Kidney epithelial cell (primary cell): ENCODE data around the gene SMCO1. TPM values are rescaled to one million over a fixed set of nuclear protein-coding genes. Genes with fewer than 3 reads are reported as not detected.
A peak's percentile ranks its signal among the peaks of the same experiment; 100 is the strongest.
"Not testable (repeated sequence)": the region's sequence is repeated elsewhere in the genome, so short reads cannot be mapped to it uniquely, and the experiment has no call there.

Experiments used
- DNase-seq: peaks from one replicate; pipeline ENCODE4 v3.0.0-alpha.2; 2010; ENCODE audit warnings: low read depth
- H3K27me3 ChIP-seq: 2 replicates; pipeline ENCODE4 v1.6.0; 2011; ENCODE audit warnings: low read length; ENCODE audit not compliant: control insufficient read depth, insufficient read depth
- H3K36me3 ChIP-seq: 2 replicates; pipeline ENCODE4 v1.5.1; 2011; ENCODE audit warnings: low read length; ENCODE audit not compliant: control insufficient read depth, insufficient read depth
- H3K4me3 ChIP-seq: 2 replicates; pipeline ENCODE4 v1.5.1; 2011; ENCODE audit warnings: low read depth, mild to moderate bottlenecking, control low read depth, low read length
- CTCF ChIP-seq: IDR thresholded peaks from 2 replicates; pipeline ENCODE4 v1.5.1; 2011; ENCODE audit warnings: mild to moderate bottlenecking, moderate library complexity, low read length, control low read depth, inconsistent platforms; ENCODE audit not compliant: insufficient read depth, poor library complexity, severe bottlenecking
- total RNA-seq: library from RNA; depleted of rRNA; stranded (reverse); fragments of >200 nt; gene quantifications from 2 replicates; pipeline ENCODE4 v1.2.3, GENCODE V29; 2015

Gene SMCO1
- total RNA-seq, 1 donor from 2014 or later: not detected

- H3K36me3 ChIP-seq: no peaks in the 10 kb centered on the region
- TF ChIP-seq CTCF: no peak
- no peak overlapping the region for H3K4me3 ChIP-seq
- no peak for DNase-seq
- no peaks in the 10 kb centered on the region for H3K27me3 ChIP-seq
These were observed 8.5 kb downstream of the SMCO1 start for GRCh38 chr3:196506687-196507086.

DNA sequence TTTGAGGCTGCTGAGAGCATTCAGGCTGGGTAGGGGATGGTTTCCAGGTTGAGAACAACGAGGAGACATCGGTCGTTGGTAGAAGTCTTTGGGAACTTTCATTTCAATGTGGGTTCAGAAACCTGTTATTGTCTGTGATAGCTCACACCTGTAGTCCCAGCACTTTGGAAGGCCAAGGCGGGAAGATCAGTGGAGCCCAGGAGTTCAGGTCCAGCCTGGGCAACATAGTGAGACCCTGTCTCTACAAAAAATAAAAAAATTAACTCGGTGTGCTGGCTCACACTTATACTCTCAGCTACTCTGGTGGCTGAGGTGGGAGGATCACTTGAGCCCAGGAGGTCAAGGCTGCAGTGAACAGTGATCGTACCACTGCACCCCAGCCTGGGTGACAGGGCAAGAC lies 10.6 kb downstream of the SMCO1 start:
- Histone ChIP-seq H3K27me3 (no peaks in the 10 kb centered on the region), H3K36me3 (no peaks in the 10 kb centered on the region), H3K4me3 (no peak overlapping the region)
- no peak for DNase-seq
- no peak for TF ChIP-seq CTCF

DNA sequence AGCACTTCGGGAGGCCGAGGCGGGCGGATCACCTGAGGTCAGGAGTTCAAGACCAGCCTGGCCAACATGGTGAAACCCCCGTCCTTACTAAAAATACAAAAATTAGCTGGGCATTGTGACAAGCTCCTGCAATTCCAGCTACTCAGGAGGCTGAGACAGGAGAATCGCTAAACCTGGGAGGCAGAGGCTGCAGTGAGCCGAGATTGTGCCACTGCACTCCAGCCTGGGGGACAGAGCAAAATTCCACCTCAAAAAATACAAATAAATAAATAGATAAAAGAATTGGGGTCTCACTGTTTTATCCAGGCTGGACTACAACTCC lies 11.1 kb downstream of the SMCO1 start:
- not testable (repeated sequence) for H3K36me3 ChIP-seq, H3K27me3 ChIP-seq, DNase-seq
- peak overlapping the region; percentile 82 for H3K4me3 ChIP-seq

- no peak for TF ChIP-seq CTCF
- no peaks in the 10 kb centered on the region for H3K27me3 ChIP-seq
- H3K36me3 ChIP-seq: no peaks in the 10 kb centered on the region
- peak within 1 kb of the TSS; percentile 82 for H3K4me3 ChIP-seq
- peak; percentile 79 for DNase-seq
These were observed 11.7 kb downstream of the SMCO1 start, which contains the start of gene RNF168 for GRCh38 chr3:196503196-196504076. RNF168 (minus strand) TSS chr3:196503768; CDS start chr3:196503173, 595 bp downstream.

DNA sequence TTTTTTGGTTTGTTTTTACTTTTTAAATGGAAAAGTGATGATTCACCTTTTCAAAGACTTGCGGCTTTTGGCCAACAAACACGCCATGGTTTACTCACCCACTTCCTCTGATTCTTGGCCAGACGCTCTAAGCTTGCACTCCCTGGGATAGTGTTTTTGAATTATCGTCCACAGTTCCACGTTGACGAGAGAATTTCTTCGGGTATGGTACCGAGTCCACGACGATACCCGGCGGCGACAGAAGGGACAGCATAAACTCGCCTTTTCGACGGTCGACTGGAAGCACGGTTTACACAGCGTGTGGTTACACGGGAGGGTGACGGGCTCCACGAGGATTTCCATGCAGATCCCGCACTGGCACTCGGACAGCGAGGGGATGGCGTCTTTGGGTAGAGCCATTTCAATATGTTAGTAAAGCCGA lies 12.4 kb downstream of the SMCO1 start:
- Histone ChIP-seq H3K4me3 (peak overlapping the region; percentile 82), H3K36me3 (no peaks in the 10 kb centered on the region), H3K27me3 (no peaks in the 10 kb centered on the region)
- TF ChIP-seq CTCF: no peak
- DNase-seq: peak; percentile 67

- no peaks in the 10 kb centered on the region for H3K36me3 ChIP-seq
- H3K27me3 ChIP-seq: no peaks in the 10 kb centered on the region
- no peak for DNase-seq
- peak overlapping the region; percentile 82 for H3K4me3 ChIP-seq
- TF ChIP-seq CTCF: no peak
These were observed 13.7 kb downstream of the SMCO1 start for GRCh38 chr3:196501316-196502044.
